ENCODE data around the gene FBXO28.

DNA sequence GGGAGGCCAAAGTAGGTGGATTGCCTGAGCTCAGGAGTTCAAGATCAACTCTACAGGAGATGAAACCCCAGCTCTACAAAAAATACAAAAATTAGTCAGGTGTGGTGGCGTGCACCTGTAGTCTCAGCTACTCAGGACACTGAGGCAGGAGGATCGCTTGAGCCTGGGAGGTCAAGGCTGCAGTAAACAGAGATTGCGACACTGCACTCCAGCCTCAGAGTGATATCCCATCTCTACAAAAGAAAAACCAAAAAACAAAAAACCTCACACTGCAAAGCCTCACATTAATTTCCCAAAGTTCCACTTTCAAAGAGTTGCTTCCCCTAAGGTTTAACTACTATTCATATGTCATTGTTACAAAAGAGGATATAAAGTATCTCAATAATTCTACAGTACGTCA lies 29.0 kb upstream of the FBXO28 start:
- TF ChIP-seq, protein P1, sequence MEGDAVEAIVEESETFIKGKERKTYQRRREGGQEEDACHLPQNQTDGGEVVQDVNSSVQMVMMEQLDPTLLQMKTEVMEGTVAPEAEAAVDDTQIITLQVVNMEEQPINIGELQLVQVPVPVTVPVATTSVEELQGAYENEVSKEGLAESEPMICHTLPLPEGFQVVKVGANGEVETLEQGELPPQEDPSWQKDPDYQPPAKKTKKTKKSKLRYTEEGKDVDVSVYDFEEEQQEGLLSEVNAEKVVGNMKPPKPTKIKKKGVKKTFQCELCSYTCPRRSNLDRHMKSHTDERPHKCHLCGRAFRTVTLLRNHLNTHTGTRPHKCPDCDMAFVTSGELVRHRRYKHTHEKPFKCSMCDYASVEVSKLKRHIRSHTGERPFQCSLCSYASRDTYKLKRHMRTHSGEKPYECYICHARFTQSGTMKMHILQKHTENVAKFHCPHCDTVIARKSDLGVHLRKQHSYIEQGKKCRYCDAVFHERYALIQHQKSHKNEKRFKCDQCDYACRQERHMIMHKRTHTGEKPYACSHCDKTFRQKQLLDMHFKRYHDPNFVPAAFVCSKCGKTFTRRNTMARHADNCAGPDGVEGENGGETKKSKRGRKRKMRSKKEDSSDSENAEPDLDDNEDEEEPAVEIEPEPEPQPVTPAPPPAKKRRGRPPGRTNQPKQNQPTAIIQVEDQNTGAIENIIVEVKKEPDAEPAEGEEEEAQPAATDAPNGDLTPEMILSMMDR (IDR thresholded peaks at IDR 0.05), result no peak
- TF ChIP-seq POLR2A (IDR thresholded peaks at IDR 0.05), result no peak
